Stomach (tissue), 4 donors: ENCODE data around the gene OTOS.

Experiments used
- EP300 ChIP-seq: sonication (generic); formaldehyde crosslinking; IDR thresholded peaks from one replicate; pipeline ENCODE4 v1.6.1; 2017; ENCODE audit warnings: antibody characterized with exemption
- TF ChIP-seq, protein P1 (sequence below), 7 experiments: fragments of 450-650 bp in 4 of 7; fragments of 200-600 bp in 3 of 7; sonication (generic) in 3 of 7; IDR thresholded peaks; one replicate each; pipeline ENCODE4 v1.5.1; 2016 to 2019; ENCODE audit warnings: antibody characterized with exemption in 7 of 7, control low read depth in 2 of 7, mild to moderate bottlenecking in 1 of 7

DNA sequence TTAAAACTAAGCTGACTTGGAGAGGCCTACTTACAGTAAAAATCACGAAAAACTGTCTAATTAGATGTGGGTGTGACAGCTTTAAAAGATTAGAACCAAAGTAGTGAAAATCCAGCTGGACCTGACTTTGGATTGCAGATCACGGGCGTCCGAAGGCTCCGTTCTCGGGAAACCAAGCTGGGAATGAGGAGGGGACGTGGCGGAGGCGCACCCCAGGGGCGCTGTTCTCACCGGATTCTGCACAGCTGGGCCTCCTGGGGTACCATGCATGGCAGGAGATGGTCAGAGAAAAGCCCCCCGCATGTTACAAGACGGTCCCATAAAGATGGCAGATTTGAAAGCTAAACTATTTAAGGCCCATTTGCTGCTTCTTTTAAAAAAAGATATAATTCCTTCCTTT lies 5.0 kb upstream of the OTOS start:
- TF ChIP-seq, protein P1, sequence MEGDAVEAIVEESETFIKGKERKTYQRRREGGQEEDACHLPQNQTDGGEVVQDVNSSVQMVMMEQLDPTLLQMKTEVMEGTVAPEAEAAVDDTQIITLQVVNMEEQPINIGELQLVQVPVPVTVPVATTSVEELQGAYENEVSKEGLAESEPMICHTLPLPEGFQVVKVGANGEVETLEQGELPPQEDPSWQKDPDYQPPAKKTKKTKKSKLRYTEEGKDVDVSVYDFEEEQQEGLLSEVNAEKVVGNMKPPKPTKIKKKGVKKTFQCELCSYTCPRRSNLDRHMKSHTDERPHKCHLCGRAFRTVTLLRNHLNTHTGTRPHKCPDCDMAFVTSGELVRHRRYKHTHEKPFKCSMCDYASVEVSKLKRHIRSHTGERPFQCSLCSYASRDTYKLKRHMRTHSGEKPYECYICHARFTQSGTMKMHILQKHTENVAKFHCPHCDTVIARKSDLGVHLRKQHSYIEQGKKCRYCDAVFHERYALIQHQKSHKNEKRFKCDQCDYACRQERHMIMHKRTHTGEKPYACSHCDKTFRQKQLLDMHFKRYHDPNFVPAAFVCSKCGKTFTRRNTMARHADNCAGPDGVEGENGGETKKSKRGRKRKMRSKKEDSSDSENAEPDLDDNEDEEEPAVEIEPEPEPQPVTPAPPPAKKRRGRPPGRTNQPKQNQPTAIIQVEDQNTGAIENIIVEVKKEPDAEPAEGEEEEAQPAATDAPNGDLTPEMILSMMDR (IDR thresholded peaks at IDR 0.05), result no peak
- no peak for TF ChIP-seq EP300
